Activated CD8-positive, alpha-beta memory T cell treated with anti-CD3 and anti-CD28 coated beads for 36 hours (primary cell): ENCODE results near the gene OTOP3. TPM values are rescaled to one million over a fixed set of nuclear protein-coding genes. Genes with fewer than 3 reads are reported as not detected.
"Not testable (repeated sequence)": the region's sequence is repeated elsewhere in the genome, so short reads cannot be mapped to it uniquely, and the experiment has no call there.

Source experiments
- CTCF ChIA-PET: fragments of 350-600 bp; sonication (Branson Sonifier 250); formaldehyde crosslinking; loops from one replicate; lab custom pipeline; 2021; ENCODE audit warnings: antibody characterized with exemption; lab: Charles Lee
- POLR2A ChIA-PET: fragments of 350-600 bp; sonication (Branson Sonifier 250); formaldehyde crosslinking; loops from one replicate; lab custom pipeline; 2021; ENCODE audit warnings: antibody characterized with exemption; lab: Charles Lee
- total RNA-seq, 2 experiments: library from RNA; stranded (reverse); gene quantifications; one replicate each; pipeline ENCODE4 v1.2.3, GENCODE V29; 2021

OTOP3 gene
- total RNA-seq, 2 experiments from 2014 or later, result not detected

DNA sequence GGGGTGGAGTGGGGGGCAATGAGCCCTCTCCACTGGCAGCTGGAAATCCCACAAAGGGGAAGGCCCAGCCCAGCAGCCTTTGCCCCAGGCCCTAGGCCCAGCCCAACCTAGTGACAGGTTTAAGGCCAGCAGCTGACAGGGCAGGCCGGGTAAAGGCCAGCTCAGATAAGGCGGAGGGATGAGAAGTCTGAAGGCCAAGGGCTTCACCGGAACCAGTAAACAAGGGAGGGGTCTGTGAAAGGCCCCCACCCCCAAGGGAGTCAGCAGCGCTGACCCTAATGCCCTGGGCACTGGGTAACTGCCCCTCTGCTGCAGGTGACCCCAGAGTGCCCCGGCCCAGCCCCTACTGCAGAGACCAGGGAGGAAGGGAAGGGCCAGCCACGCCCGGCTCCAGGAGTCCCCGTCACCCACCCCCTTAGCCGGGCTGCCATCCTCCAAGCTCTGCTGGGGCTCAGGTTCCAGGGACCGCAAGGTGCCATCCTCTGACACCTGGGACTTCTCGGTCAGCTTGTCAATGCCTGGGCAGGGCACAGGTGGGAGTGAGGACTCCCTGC lies 17.5 kb downstream of the OTOP3 start:
- ChIA-PET CTCF (no interaction called here), POLR2A (no interaction called here)

DNA sequence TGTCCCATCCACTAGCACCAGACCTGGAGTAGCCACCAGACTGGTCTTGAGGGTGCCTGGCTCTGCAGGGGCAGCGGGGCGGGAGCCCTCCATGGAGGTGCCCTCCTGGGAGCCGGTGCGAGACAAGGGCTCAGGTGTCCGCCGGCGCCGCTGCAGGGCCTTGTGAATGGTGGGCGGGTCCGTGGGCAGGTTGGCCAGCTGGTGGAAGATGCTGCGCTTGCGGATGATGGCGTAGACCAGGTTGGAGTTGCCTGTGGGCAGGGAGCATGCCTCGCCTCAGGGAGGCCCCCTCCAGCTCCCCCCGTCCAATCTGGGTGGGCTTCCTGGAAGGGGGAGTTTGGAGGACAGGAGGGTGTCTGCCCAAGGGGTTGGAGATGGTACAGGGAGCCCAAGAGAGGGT lies 18.4 kb downstream of the OTOP3 start:
- ChIA-PET POLR2A (no interaction called here), CTCF (interaction anchor here (1.6 kb wide), 1 partner anchor 15 kb away, joined by 5 read pairs; no protein-coding TSS in a partner anchor)

- ChIA-PET POLR2A (no interaction called here), CTCF (interaction anchor here (1.6 kb wide), 1 partner anchor 16 kb away, joined by 5 read pairs; no protein-coding TSS in a partner anchor)
Measured at GRCh38 chr17:74954665-74955421, 19.1 kb downstream of the OTOP3 start.

- CTCF ChIA-PET, result interaction anchor here (0.6 to 3.9 kb wide), 4 partner anchors 14 to 58 kb away, joined by 3 to 49 read pairs (median 4); partner anchors contain the start of genes OTOP2 and USH1G
- POLR2A ChIA-PET, result no interaction called here
Measured at GRCh38 chr17:74956093-74956492, 20.4 kb downstream of the OTOP3 start.

DNA sequence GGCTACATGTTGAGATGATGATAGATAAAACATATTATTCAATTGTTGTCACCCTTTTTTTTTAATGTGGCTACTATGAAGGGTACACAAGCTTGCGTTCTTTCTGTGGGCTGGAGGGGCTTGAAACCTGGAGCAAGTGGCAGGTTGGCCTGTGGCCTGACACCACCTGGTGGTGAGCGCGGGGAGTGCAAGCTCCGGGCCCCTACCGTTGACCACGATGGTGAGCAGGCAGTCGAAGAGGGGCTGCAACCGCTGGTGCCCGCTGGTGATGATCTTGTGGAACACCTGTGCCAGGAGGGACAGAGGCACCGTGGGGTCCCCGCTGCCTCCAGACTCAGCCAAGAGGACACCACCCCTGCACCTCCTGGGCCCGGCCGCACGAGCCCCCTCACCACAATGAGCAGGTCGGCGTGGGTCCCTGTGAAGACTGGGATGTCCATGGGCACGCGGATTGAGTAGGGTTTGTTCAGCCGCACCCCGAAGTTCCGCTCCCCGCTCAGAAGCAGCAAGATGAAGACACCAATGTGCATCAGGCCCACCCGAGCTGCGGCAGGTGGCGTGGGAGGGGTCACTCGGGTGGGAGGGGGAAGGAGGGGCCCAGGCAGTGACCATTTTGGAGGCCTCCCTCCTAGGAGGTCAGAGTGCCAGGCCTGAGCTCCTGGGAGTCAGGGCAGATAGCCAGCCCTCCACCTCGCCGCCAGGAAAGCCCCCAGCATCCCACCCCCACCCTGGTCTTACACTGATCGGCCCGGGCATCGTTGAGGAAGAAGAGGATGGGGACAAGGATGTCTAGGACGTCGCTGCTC lies 22.4 kb downstream of the OTOP3 start:
- POLR2A ChIA-PET, result no interaction called here

DNA sequence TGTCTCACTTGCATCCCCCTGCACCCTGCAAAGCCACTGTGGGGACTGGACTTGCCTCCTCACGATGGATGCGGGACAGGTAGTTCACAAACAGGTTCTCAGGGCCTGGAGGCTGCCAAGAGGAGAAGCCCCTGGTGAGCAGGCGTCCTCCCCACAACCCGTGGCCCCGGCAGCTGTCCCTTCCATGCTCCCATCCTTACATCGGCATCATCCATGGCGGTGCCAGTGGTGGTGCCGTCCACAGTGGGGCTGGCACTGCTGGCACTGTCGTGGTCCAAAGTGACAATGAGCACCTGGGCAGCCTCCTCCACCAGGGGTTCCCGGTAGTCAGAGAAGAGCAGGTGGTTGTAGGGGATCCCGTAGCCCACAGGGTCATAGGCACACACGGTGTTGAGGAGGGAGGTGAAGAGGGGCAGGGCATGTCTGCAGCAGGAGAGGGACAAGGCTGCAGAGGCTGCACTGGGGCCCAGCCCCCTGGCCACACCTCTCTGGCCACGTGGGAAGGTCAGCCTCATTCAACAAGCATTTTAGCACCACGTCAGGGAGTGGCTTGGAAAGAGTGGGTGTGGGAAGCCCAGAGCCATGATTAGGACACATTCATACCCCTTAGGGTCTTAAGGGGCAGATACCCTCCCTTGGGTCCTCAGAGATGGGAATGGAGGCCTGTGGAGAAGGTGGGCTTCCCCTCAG lies 24.3 kb downstream of the OTOP3 start:
- ChIA-PET POLR2A (no interaction called here), CTCF (interaction anchor here (0.6 to 3.9 kb wide), 13 partner anchors 12 to 154 kb away, joined by 3 to 49 read pairs (median 7); partner anchors contain the start of genes HID1, KCTD2, MRPL58 and OTOP2)

More for the DNA sequence above, 22.4 kb downstream of the OTOP3 start:
- CTCF ChIA-PET, result interaction anchor here (0.8 to 3.9 kb wide), 14 partner anchors 10 to 167 kb away, joined by 3 to 49 read pairs (median 4); partner anchors contain the start of genes CDR2L, MRPL58, OTOP2 and USH1G

- CTCF ChIA-PET, result interaction anchor here (0.6 to 3.8 kb wide), 29 partner anchors 9 to 451 kb away, joined by 3 to 31 read pairs (median 5); partner anchors contain the start of genes CDR2L, HID1, KCTD2 and MRPL58
- POLR2A ChIA-PET, result interaction anchor here (0.6 to 2.4 kb wide), 4 partner anchors 12 to 244 kb away, joined by 3 to 17 read pairs (median 4); partner anchors contain the start of gene MRPL58
Measured at GRCh38 chr17:74960570-74961342, 25.1 kb downstream of the OTOP3 start.

GRCh38 chr17:74961657-74962350 lies 26.1 kb downstream of the OTOP3 start:
- POLR2A ChIA-PET, result interaction anchor here (0.5 to 2.4 kb wide), 5 partner anchors 11 to 445 kb away, joined by 3 to 17 read pairs (median 4); partner anchors contain the start of gene MRPL58
- CTCF ChIA-PET, result interaction anchor here (0.6 to 3.8 kb wide), 27 partner anchors 10 to 450 kb away, joined by 3 to 31 read pairs (median 6); partner anchors contain the start of genes ARMC7, CDR2L, HID1 and KCTD2

GRCh38 chr17:74962622-74963394 lies 27.1 kb downstream of the OTOP3 start:
- ChIA-PET CTCF (interaction anchor here (0.6 to 3.8 kb wide), 18 partner anchors 9 to 490 kb away, joined by 3 to 31 read pairs (median 6); partner anchors contain the start of genes ARMC7, CDR2L, HID1 and MRPL58), POLR2A (interaction anchor here (2.4 kb wide), 1 partner anchor 49 kb away, joined by 17 read pairs; the partner anchor contains the start of gene MRPL58)

GRCh38 chr17:74963656-74964055 lies 28.0 kb downstream of the OTOP3 start:
- ChIA-PET CTCF (interaction anchor here (0.6 to 3.8 kb wide), 6 partner anchors 8 to 449 kb away, joined by 3 to 31 read pairs (median 3); partner anchors contain the start of gene MRPL58), POLR2A (no interaction called here)

- ChIA-PET POLR2A (no interaction called here), CTCF (interaction anchor here (0.6 to 1.3 kb wide), 3 partner anchors 10 to 147 kb away, joined by 3 read pairs; no protein-coding TSS in a partner anchor)
Measured at GRCh38 chr17:74964246-74964761, 28.6 kb downstream of the OTOP3 start.

- POLR2A ChIA-PET, result no interaction called here
- CTCF ChIA-PET, result no interaction called here
Measured at GRCh38 chr17:74964988-74965622, 29.4 kb downstream of the OTOP3 start.

- CTCF ChIA-PET, result interaction anchor here (1.4 kb wide), 1 partner anchor 11 kb away, joined by 6 read pairs; no protein-coding TSS in a partner anchor
- POLR2A ChIA-PET, result interaction anchor here (0.5 kb wide), 1 partner anchor 27 kb away, joined by 3 read pairs; no protein-coding TSS in a partner anchor
Measured at GRCh38 chr17:74968361-74968780, 32.7 kb downstream of the OTOP3 start.

DNA sequence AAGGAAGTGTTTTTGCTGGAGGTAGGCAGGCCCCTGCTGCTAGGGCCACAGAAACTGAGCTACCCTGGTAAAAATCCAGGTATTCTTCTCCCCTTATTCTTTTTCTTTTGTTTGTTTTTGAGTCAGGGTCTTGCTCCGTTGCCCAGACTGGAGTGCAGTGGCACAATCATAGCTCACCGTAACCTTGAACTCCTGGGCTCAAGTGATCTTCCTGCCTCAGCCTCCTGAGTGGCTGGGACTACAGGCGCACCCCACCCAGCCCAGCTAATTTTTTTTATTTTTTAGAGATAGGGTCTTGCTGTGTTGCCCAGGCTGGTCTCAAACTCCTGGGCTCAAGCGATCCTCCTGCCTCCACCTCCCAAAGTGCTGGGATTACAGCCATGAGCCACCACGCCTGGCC lies 33.8 kb downstream of the OTOP3 start:
- POLR2A ChIA-PET, result not testable (repeated sequence)

GRCh38 chr17:74970395-74970794 lies 34.7 kb downstream of the OTOP3 start:
- CTCF ChIA-PET, result interaction anchor here (1.6 to 3.6 kb wide), 3 partner anchors 9 to 14 kb away, joined by 5 to 23 read pairs (median 6); no protein-coding TSS in a partner anchor

More for the DNA sequence above, 33.8 kb downstream of the OTOP3 start:
- CTCF ChIA-PET, result interaction anchor here (1.1 to 1.6 kb wide), 2 partner anchors 9 to 13 kb away, joined by 4 to 5 read pairs; no protein-coding TSS in a partner anchor

More at GRCh38 chr17:74970395-74970794, 34.7 kb downstream of the OTOP3 start:
- POLR2A ChIA-PET, result no interaction called here
